OCI-LY1 (cell line): Measurements from ENCODE around the gene CPM.

Source experiments
- H2AFZ ChIP-seq: fragments of 200-600 bp; sonication (generic), shearing (Covaris generic); 2 replicates; pipeline ENCODE4 v1.6.0; 2014; ENCODE audit warnings: antibody characterized with exemption, mild to moderate bottlenecking, low read length
- H3F3A ChIP-seq: fragments of 200-600 bp; sonication (generic), shearing (Covaris generic); 2 replicates; pipeline ENCODE4 v1.6.0; 2014; ENCODE audit warnings: mild to moderate bottlenecking, antibody characterized with exemption, low read length, moderate library complexity; ENCODE audit not compliant: insufficient read depth
- H3K27ac ChIP-seq: fragments of 200-600 bp; sonication (generic); 2 replicates; pipeline ENCODE4 v1.5.1; 2014; ENCODE audit warnings: low read length, mixed run types, mild to moderate bottlenecking, low read depth; ENCODE audit not compliant: poor library complexity, severe bottlenecking
- H3K27me3 ChIP-seq: fragments of 200-600 bp; sonication (generic); 2 replicates; pipeline ENCODE4 v1.6.0; 2014; ENCODE audit warnings: antibody characterized with exemption, mild to moderate bottlenecking, low read length, moderate library complexity; ENCODE audit not compliant: insufficient read depth
- H3K36me3 ChIP-seq: fragments of 200-600 bp; sonication (generic); 2 replicates; pipeline ENCODE4 v1.6.1; 2014; ENCODE audit warnings: mild to moderate bottlenecking, antibody characterized with exemption, low read length, moderate library complexity, mixed read lengths; ENCODE audit not compliant: insufficient read depth
- H3K4me1 ChIP-seq: fragments of 200-600 bp; sonication (generic); 2 replicates; pipeline ENCODE4 v1.5.1; 2014; ENCODE audit warnings: mild to moderate bottlenecking, low read length, moderate library complexity; ENCODE audit not compliant: insufficient read depth, severe bottlenecking
- H3K4me2 ChIP-seq: fragments of 200-600 bp; sonication (generic), shearing (Covaris generic); 2 replicates; pipeline ENCODE4 v1.6.1; 2014; ENCODE audit warnings: low read length
- H3K4me3 ChIP-seq: fragments of 200-600 bp; sonication (generic); 2 replicates; pipeline ENCODE4 v1.5.1; 2014; ENCODE audit warnings: low read length, low read depth, mild to moderate bottlenecking, mixed read lengths; ENCODE audit not compliant: poor library complexity, severe bottlenecking
- H3K79me2 ChIP-seq: fragments of 200-600 bp; shearing (Covaris generic); 2 replicates; pipeline ENCODE4 v1.6.1; 2016; ENCODE audit warnings: mixed run types, low read length, mixed read lengths; ENCODE audit not compliant: insufficient read depth
- H3K9ac ChIP-seq: fragments of 200-600 bp; sonication (generic), shearing (Covaris generic); 2 replicates; pipeline ENCODE4 v1.6.1; 2014; ENCODE audit warnings: mild to moderate bottlenecking, low read length, mixed read lengths
- H3K9me2 ChIP-seq: fragments of 200-600 bp; sonication (generic), shearing (Covaris generic); 2 replicates; pipeline ENCODE4 v1.6.1; 2014; ENCODE audit warnings: low read depth, mild to moderate bottlenecking, low read length, mixed read lengths
- H3K9me3 ChIP-seq: fragments of 200-600 bp; shearing (Covaris generic); 2 replicates; pipeline ENCODE4 v1.6.1; 2014; ENCODE audit warnings: low read length, mixed read lengths
- H4K20me1 ChIP-seq: fragments of 200-600 bp; sonication (generic), shearing (Covaris generic); 2 replicates; pipeline ENCODE4 v1.6.0; 2016; ENCODE audit warnings: mild to moderate bottlenecking, low read length; ENCODE audit not compliant: insufficient read depth
- EZH2 ChIP-seq: fragments of 200-600 bp; sonication (generic), shearing (Covaris generic); IDR thresholded peaks from 2 replicates; pipeline ENCODE4 v1.8.0; 2017; ENCODE audit warnings: borderline replicate concordance, mixed run types, mild to moderate bottlenecking, antibody characterized with exemption, low read length, moderate library complexity, mixed read lengths
- TF ChIP-seq, protein P1 (sequence below): fragments of 200-600 bp; sonication (generic), shearing (Covaris generic); IDR thresholded peaks from 2 replicates; pipeline ENCODE4 v1.5.1; 2017; ENCODE audit warnings: mild to moderate bottlenecking, antibody characterized with exemption, low read length, moderate library complexity, mixed read lengths

Gene CPM

DNA sequence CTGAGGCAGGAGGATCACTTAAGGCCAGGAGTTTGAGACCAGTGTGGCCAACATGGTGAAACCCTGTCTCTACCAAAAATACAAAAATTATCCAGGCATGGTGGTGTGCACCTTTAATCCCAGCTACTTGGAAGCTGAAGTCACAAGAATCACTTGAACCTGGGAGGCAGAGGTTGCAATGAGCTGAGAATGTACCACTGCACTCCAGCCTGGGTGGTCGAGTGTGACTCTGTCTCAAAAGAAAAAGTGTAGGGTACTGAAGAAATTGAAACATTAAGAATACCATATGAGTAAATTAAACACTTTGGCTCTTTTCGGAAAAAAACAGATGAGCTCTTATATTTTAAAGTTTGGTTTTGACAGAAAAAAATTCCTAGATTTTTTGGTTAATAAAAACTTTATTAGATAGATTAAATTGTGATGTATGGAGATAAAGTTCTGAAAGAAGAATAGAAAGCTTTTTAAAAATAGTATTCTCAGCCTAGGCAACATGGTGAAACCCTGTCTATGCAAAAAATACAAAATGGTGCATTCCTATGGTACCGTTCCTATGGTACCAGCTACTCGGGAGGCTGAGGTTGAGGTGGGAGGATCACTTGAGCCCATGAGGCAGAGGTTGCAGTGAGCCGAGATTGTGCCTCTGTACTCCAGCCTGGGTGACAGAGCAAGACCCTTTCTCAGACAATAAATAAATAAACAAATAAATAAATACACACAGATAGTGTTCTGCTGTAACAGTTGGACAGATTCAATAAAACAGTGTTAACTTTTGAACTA, 104.9 kb downstream of the CPM start:
- no peak overlapping the region for H3K4me3 ChIP-seq
- H4K20me1 ChIP-seq: peaks cover 3% of the 10 kb centered on the region; the same call in 1 of the 2 replicates
- no peaks in the 10 kb centered on the region for H3K27me3 ChIP-seq
- H3F3A ChIP-seq: peaks cover 38% of the 10 kb centered on the region
- no peak overlapping the region for H3K4me2 ChIP-seq
- peaks cover 97% of the 10 kb centered on the region for H3K36me3 ChIP-seq
- H3K4me1 ChIP-seq: no peaks in the 10 kb centered on the region
- H3K9me3 ChIP-seq: no peaks in the 10 kb centered on the region
- no peak overlapping the region for H3K9ac ChIP-seq
- no peaks in the 10 kb centered on the region for H3K9me2 ChIP-seq
- H2AFZ ChIP-seq: no peak overlapping the region
- no peak for TF ChIP-seq EZH2
- TF ChIP-seq, protein P1, sequence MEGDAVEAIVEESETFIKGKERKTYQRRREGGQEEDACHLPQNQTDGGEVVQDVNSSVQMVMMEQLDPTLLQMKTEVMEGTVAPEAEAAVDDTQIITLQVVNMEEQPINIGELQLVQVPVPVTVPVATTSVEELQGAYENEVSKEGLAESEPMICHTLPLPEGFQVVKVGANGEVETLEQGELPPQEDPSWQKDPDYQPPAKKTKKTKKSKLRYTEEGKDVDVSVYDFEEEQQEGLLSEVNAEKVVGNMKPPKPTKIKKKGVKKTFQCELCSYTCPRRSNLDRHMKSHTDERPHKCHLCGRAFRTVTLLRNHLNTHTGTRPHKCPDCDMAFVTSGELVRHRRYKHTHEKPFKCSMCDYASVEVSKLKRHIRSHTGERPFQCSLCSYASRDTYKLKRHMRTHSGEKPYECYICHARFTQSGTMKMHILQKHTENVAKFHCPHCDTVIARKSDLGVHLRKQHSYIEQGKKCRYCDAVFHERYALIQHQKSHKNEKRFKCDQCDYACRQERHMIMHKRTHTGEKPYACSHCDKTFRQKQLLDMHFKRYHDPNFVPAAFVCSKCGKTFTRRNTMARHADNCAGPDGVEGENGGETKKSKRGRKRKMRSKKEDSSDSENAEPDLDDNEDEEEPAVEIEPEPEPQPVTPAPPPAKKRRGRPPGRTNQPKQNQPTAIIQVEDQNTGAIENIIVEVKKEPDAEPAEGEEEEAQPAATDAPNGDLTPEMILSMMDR: no peak
- H3K27ac ChIP-seq: no peak overlapping the region
- peaks cover 14% of the 10 kb centered on the region; the same call in 1 of the 2 replicates for H3K79me2 ChIP-seq

DNA sequence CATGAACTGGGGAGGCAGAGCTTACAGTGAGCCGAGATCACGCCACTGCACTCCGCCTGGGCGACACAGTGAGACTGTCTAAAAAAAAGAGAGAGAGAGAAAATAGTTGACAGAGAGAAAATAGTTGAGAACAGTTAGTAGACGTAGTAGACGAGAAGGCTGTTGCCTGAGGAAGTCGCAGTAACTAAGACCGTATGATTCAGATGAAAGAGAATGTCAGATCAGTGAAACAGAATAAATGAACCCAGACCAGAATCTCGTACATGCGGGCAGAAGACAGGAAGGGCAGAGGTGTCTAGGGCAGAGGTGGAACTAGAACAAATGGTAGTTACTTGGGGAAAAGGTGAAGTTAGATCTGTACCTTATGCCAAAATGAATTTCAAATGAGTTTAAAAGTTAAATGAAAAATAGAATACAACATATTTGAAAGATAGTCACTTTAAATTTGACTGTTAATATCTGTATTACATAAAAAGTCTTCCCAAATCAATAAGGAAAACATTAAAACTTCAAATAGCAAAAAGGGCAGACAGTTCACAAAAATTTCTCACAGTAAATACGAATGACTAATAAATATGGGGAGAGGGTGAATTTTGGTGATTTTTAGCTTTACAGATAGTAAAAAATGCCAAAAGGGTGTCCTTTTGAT, 107.3 kb downstream of the CPM start:
- no peak for TF ChIP-seq EZH2
- TF ChIP-seq, protein P1: no peak
- H3K4me1 ChIP-seq: no peaks in the 10 kb centered on the region
- no peak overlapping the region for H3K9ac ChIP-seq
- no peak overlapping the region for H2AFZ ChIP-seq
- peaks cover 10% of the 10 kb centered on the region; the same call in 1 of the 2 replicates for H3K79me2 ChIP-seq
- H4K20me1 ChIP-seq: peaks cover 3% of the 10 kb centered on the region; the same call in 1 of the 2 replicates
- no peaks in the 10 kb centered on the region for H3K9me3 ChIP-seq
- H3K27ac ChIP-seq: no peak overlapping the region
- no peak overlapping the region for H3K4me3 ChIP-seq
- H3K9me2 ChIP-seq: no peaks in the 10 kb centered on the region
- no peaks in the 10 kb centered on the region for H3K27me3 ChIP-seq
- peaks cover 38% of the 10 kb centered on the region for H3F3A ChIP-seq
- peaks cover 100% of the 10 kb centered on the region for H3K36me3 ChIP-seq
- H3K4me2 ChIP-seq: no peak overlapping the region

DNA sequence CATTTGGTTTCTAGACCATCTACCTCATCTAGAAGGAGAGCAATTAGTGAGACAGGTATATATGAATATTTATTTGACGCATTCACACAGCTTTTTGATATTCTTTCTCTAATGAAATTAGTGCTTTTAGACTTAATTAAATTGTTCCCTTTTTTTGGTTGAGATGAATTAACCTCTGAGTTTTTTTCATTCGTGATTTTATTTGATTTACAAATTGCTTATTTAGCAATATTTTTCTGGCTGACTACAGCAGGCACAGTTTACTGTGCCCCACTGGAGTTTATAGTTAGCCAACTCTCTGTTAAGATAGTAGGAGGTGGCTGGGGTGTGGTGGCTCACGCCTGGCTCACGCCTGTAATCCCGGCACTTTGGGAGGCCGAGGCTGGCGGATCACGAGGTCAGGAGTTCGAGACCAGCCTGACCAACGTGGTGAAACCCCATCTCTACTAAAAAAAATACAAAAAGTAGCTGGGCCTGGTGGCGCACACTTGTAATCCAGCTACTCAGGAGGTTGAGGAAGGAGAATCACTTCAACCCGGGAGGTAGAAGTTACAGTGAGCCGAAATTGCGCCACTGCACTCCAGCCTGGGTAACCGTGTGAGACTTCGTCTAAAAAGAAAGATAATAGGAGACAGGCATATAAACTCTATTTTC, 108.2 kb downstream of the CPM start:
- no peak overlapping the region for H2AFZ ChIP-seq

More for the DNA sequence above, 108.2 kb downstream of the CPM start:
- Histone ChIP-seq H3K4me2 (no peak overlapping the region), H4K20me1 (peaks cover 3% of the 10 kb centered on the region; the same call in 1 of the 2 replicates), H3K4me3 (no peak overlapping the region), H3F3A (peaks cover 38% of the 10 kb centered on the region), H3K9ac (no peak overlapping the region), H3K4me1 (no peaks in the 10 kb centered on the region), H3K27ac (no peak overlapping the region), H3K79me2 (peaks cover 13% of the 10 kb centered on the region; the same call in 1 of the 2 replicates), H3K27me3 (no peaks in the 10 kb centered on the region), H3K36me3 (peaks cover 100% of the 10 kb centered on the region), H3K9me3 (no peaks in the 10 kb centered on the region), H3K9me2 (no peaks in the 10 kb centered on the region)
- TF ChIP-seq, protein P1: no peak
- no peak for TF ChIP-seq EZH2
